GM12878 (cell line): ENCODE data around the gene TRERF1. TPM values are rescaled to one million over a fixed set of nuclear protein-coding genes. Genes with fewer than 3 reads are reported as not detected.

ENCODE experiments used
- ATAC-seq: fragments of 200-7000 bp; cut with Tn5 transposase; 3 replicates; pipeline ENCODE4 v1.9.1; 2020; ENCODE audit warnings: mild to moderate bottlenecking, moderate library complexity
- BruUV-seq: library from RNA; stranded (reverse); fragments of 400-500 nt; replicated peaks from 2 replicates; lab custom pipeline; 2021; lab: Mats Ljungman, UMichigan
- CTCF ChIA-PET: fragments of 300-600 bp; sonication (Branson Sonifier 250); formaldehyde crosslinking; extraction: SDS; loops from one replicate; lab custom pipeline; 2021; ENCODE audit warnings: inconsistent platforms; lab: Yijun Ruan, JAX
- POLR2A ChIA-PET: fragments of 350-600 bp; formaldehyde crosslinking; extraction: SDS; loops from one replicate; lab custom pipeline; 2021; ENCODE audit warnings: inconsistent platforms; lab: Charles Lee
- RAD21 ChIA-PET: fragments of 300-600 bp; sonication (Branson Sonifier 250); formaldehyde crosslinking; loops from one replicate; lab custom pipeline; 2023; ENCODE audit warnings: antibody characterized with exemption; ENCODE audit not compliant: unreplicated experiment; lab: Charles Lee
- SMC1A ChIA-PET: fragments of 300-600 bp; sonication (Branson Sonifier 250); formaldehyde crosslinking; loops from one replicate; lab custom pipeline; 2023; ENCODE audit not compliant: unreplicated experiment, uncharacterized antibody; lab: Charles Lee
- DNase-seq: peaks from one replicate; pipeline ENCODE4 v3.0.0-alpha.2; 2011; ENCODE audit warnings: low read depth, low spot score
- FAIRE-seq: peaks from 3 replicates; lab custom pipeline; 2011; peaks lifted over from hg19 to GRCh38; lab: Jason Lieb, UNC
- H2AFZ ChIP-seq: 2 replicates; pipeline ENCODE4 v1.6.0; 2011; ENCODE audit warnings: low read depth, low read length, control low read depth; ENCODE audit not compliant: control insufficient read depth
- H3K27ac ChIP-seq: 2 replicates; pipeline ENCODE4 v1.5.1; 2011; ENCODE audit warnings: control low read depth; ENCODE audit not compliant: control insufficient read depth, insufficient read depth
- H3K27me3 ChIP-seq, 2 experiments: replicated peaks in 1 of 2; 2 replicates each; pipeline versions ENCODE4 v1.6.0 to v1.6.1; 2011; ENCODE audit warnings: low read length in 1 of 2; ENCODE audit not compliant: control insufficient read depth in 2 of 2, insufficient read depth in 2 of 2
- H3K36me3 ChIP-seq, 2 experiments: 2 replicates each; pipeline ENCODE4 v1.5.1; 2011; ENCODE audit warnings: low read length in 1 of 2; ENCODE audit not compliant: control insufficient read depth in 2 of 2, insufficient read depth in 2 of 2
- H3K4me1 ChIP-seq: 2 replicates; pipeline ENCODE4 v1.6.1; 2011; ENCODE audit warnings: mild to moderate bottlenecking, low read length, moderate library complexity, mixed read lengths; ENCODE audit not compliant: control insufficient read depth, insufficient read depth
- H3K4me2 ChIP-seq: 2 replicates; pipeline ENCODE4 v1.6.0; 2011; ENCODE audit warnings: control low read depth; ENCODE audit not compliant: control insufficient read depth, insufficient read depth
- H3K4me3 ChIP-seq: fragments of 200-600 bp; sonication (generic); 2 replicates; pipeline ENCODE4 v1.5.1; 2016
- H3K79me2 ChIP-seq: 2 replicates; pipeline ENCODE4 v1.6.0; 2011; ENCODE audit warnings: low read length; ENCODE audit not compliant: control insufficient read depth, insufficient read depth
- H3K9ac ChIP-seq: 2 replicates; pipeline ENCODE4 v1.8.0; 2011; ENCODE audit warnings: low read length, control low read depth, mixed read lengths; ENCODE audit not compliant: control insufficient read depth, insufficient read depth
- H3K9me3 ChIP-seq: replicated peaks from 3 replicates; pipeline ENCODE4 v1.5.1; 2011; ENCODE audit warnings: mild to moderate bottlenecking, low read length; ENCODE audit not compliant: control insufficient read depth, insufficient read depth
- H4K20me1 ChIP-seq: 2 replicates; pipeline ENCODE4 v1.6.0; 2011; ENCODE audit not compliant: control insufficient read depth, insufficient read depth
- HCFC1 ChIP-seq: fragments of 150-350 bp; IDR thresholded peaks from 2 replicates; pipeline ENCODE4 v1.6.1; 2014; ENCODE audit warnings: low read length
- IKZF2 ChIP-seq, 2 experiments: fragments of 450-650 bp; IDR thresholded peaks; 2 replicates each; pipeline ENCODE4 v1.6.1; 2017; ENCODE audit warnings: mild to moderate bottlenecking in 2 of 2, moderate library complexity in 2 of 2
- NR2C1 ChIP-seq: fragments of 450-650 bp; IDR thresholded peaks from 2 replicates; pipeline ENCODE4 v1.6.1; 2017; ENCODE audit warnings: antibody characterized with exemption, mild to moderate bottlenecking, moderate library complexity
- PAX5 ChIP-seq: IDR thresholded peaks from 2 replicates; pipeline ENCODE4 v1.6.1; 2011; ENCODE audit warnings: low read depth, low read length, borderline replicate concordance
- WGBS: methylation state at CpG from one replicate; pipeline ENCODE4 v1.1.6; 2016; ENCODE audit warnings: low lambda C conversion rate; ENCODE audit not compliant: insufficient replicate concordance, insufficient coverage; ENCODE audit errors: missing lambda C conversion rate; 5-methylcytosine and 5-hydroxymethylcytosine counted together
- in situ Hi-C: fragments of 300-500 bp; cut with MboI; formaldehyde crosslinking; loops from 9 replicates; pipeline ENCODE4 v1.14.3; 2018; ENCODE audit warnings: mixed read lengths
- intact Hi-C: fragments of 100-400 bp; cut with micrococcal nuclease; formaldehyde crosslinking; loops from one replicate; pipeline ENCODE4 v1.14.2; 2022; ENCODE audit not compliant: unreplicated experiment
- polyA plus RNA-seq, 11 experiments: library from polyadenylated mRNA; depleted of rRNA in 4 of 11; unstranded in 6 of 11; stranded (reverse) in 5 of 11; fragments of >200 nt; fragmentation: Nextera tagmentation in 4 of 11; fragmentation: Illumina TruSeq in 1 of 11; extraction: Ambion mirVana in 4 of 11; extraction: Trizol in 1 of 11; gene quantifications; 1 replicate in 1 of 11; 2 replicates in 10 of 11; pipeline versions ENCODE4 v1.2.1 to v1.2.3, GENCODE V29; 2011 to 2016; ENCODE audit warnings: inconsistent platforms in 2 of 11, missing spikeins in 2 of 11, low read depth in 1 of 11
- total RNA-seq, 4 experiments: library from RNA; depleted of rRNA in 3 of 4; stranded (reverse); fragments of >200 nt in 3 of 4; fragmentation: Illumina TruSeq in 1 of 4; extraction: Trizol in 1 of 4; gene quantifications; 2 replicates each; pipeline versions ENCODE4 v1.2.1 to v1.2.3, GENCODE V29; 2013 to 2021

TRERF1 gene
- total and polyA plus RNA-seq, 10 of the 15 experiments (the other 5 are each of a cell fraction or from before 2014, with no cell fraction given), result 2.2 to 19.4 (median 7.2) TPM

- Histone ChIP-seq H4K20me1 (no peaks in the 10 kb centered on the region), H3K9ac (no peak overlapping the region), H3K4me3 (no peak overlapping the region), H3K27me3 (no peaks in the 10 kb centered on the region), H3K36me3 (no peaks in the 10 kb centered on the region), H2AFZ (no peak overlapping the region; the same call in 1 of the 2 replicates), H3K4me2 (peak overlapping the region; percentile 44), H3K27ac (no peak overlapping the region), H3K79me2 (no peaks in the 10 kb centered on the region; the same call in 1 of the 2 replicates), H3K4me1 (peaks cover 14% of the 10 kb centered on the region), H3K9me3 (no peaks in the 10 kb centered on the region; the same call in 2 of the 3 replicates)
- ChIA-PET POLR2A (interaction anchor here (0.7 to 1.9 kb wide), 3 partner anchors 51 to 85 kb away, joined by 3 to 6 read pairs (median 4); no protein-coding TSS in a partner anchor), RAD21 (interaction anchor here (1.0 to 2.0 kb wide), 6 partner anchors 50 to 193 kb away, joined by 3 to 11 read pairs (median 4); partner anchors contain the start of gene TRERF1), SMC1A (interaction anchor here (0.7 to 1.9 kb wide), 10 partner anchors 23 to 231 kb away, joined by 3 to 8 read pairs (median 4); no protein-coding TSS in a partner anchor), CTCF (interaction anchor here (0.7 to 2.4 kb wide), 5 partner anchors 9 to 380 kb away, joined by 3 to 10 read pairs (median 3); no protein-coding TSS in a partner anchor)
- DNase-seq (peak; percentile 15), FAIRE-seq (no peak), ATAC-seq (peak; percentile 47)
- BruUV-seq, result no TSS peak
- TF ChIP-seq IKZF2 (IDR thresholded peaks at IDR 0.05) (0 out of 4 replicates have a peak, but pooled peaks of 1 of the 2 experiments have one; percentile 18), HCFC1 (no peak), PAX5 (peak; percentile 35; the same call in 1 of the 2 replicates), NR2C1 (0 out of 2 replicates have a peak, but pooled peaks have one; percentile 18)
- intact Hi-C loops (no loop called here), in situ Hi-C loops (no loop called here)
- whole genome bisulfite sequencing, result 29% methylated on average over 2 of the region's 2 CpGs
Measured at GRCh38 chr6:42316981-42317380, 134.7 kb downstream of the TRERF1 start.
